ENCODE data around the gene SPOCK1.

GRCh38 chr5:137305971-137306602 is 193.0 kb downstream of the SPOCK1 start:
- TF ChIP-seq, protein P1, sequence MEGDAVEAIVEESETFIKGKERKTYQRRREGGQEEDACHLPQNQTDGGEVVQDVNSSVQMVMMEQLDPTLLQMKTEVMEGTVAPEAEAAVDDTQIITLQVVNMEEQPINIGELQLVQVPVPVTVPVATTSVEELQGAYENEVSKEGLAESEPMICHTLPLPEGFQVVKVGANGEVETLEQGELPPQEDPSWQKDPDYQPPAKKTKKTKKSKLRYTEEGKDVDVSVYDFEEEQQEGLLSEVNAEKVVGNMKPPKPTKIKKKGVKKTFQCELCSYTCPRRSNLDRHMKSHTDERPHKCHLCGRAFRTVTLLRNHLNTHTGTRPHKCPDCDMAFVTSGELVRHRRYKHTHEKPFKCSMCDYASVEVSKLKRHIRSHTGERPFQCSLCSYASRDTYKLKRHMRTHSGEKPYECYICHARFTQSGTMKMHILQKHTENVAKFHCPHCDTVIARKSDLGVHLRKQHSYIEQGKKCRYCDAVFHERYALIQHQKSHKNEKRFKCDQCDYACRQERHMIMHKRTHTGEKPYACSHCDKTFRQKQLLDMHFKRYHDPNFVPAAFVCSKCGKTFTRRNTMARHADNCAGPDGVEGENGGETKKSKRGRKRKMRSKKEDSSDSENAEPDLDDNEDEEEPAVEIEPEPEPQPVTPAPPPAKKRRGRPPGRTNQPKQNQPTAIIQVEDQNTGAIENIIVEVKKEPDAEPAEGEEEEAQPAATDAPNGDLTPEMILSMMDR (conservative IDR thresholded peaks at IDR 0.05): no peak
- TF ChIP-seq EZH2 (IDR thresholded peaks at IDR 0.05; ENCODE audit: low read depth): no peak

All from PC-9 (cell line).